HepG2 (cell line): ENCODE results near the gene MST1R. TPM values are rescaled to one million over a fixed set of nuclear protein-coding genes. Genes with fewer than 3 reads are reported as not detected.

Source experiments
- ATAC-seq: fragments of 200-7000 bp; cut with Tn5 transposase; 3 replicates; pipeline ENCODE4 v1.9.1; 2020; ENCODE audit warnings: mild to moderate bottlenecking, moderate library complexity
- BruUV-seq: library from RNA; stranded (reverse); fragments of 400-500 nt; replicated peaks from 2 replicates; lab custom pipeline; 2021; lab: Mats Ljungman, UMichigan
- CTCF ChIA-PET: fragments of 300-600 bp; formaldehyde crosslinking; extraction: SDS; loops from one replicate; lab custom pipeline; 2021; ENCODE audit warnings: low total read pairs, inconsistent platforms, low intra/inter-chr PET ratio; lab: Yijun Ruan, JAX
- POLR2A ChIA-PET: fragments of 350-600 bp; sonication (Branson Sonifier 250); formaldehyde crosslinking; loops from one replicate; lab custom pipeline; 2020; ENCODE audit warnings: antibody characterized with exemption, inconsistent platforms; lab: Yijun Ruan, JAX
- DNase-seq: peaks from one replicate; pipeline ENCODE4 v3.0.0-alpha.2; 2015; ENCODE audit warnings: low spot score
- FAIRE-seq: peaks from 3 replicates; lab custom pipeline; 2011; peaks lifted over from hg19 to GRCh38; lab: Jason Lieb, UNC
- H2AFZ ChIP-seq: one replicate; pipeline ENCODE4 v1.6.1; 2011; ENCODE audit warnings: low read length, inconsistent platforms
- H3K27ac ChIP-seq: fragments of 300-600 bp; 3 replicates; pipeline ENCODE4 v1.8.0; 2011; ENCODE audit warnings: mixed run types, mild to moderate bottlenecking, mixed read lengths, low read length, inconsistent platforms; ENCODE audit not compliant: insufficient read depth; ENCODE audit errors: extremely low read length
- H3K27me3 ChIP-seq, 2 experiments: fragments of 200-600 bp in 1 of 2; 2 replicates in 1 of 2; 3 replicates in 1 of 2; pipeline versions ENCODE4 v1.6.0 to v1.8.0; 2011; ENCODE audit warnings: low read length in 2 of 2, mild to moderate bottlenecking in 2 of 2, moderate library complexity in 2 of 2, inconsistent platforms in 1 of 2; ENCODE audit not compliant: insufficient read depth in 2 of 2, control insufficient read depth in 1 of 2
- H3K36me3 ChIP-seq, 2 experiments: fragments of 200-600 bp in 1 of 2; replicated peaks in 1 of 2; 2 replicates in 1 of 2; 3 replicates in 1 of 2; pipeline versions ENCODE4 v1.5.1 to v1.8.0; 2011; ENCODE audit warnings: low read length in 2 of 2, inconsistent platforms in 1 of 2; ENCODE audit not compliant: insufficient read depth in 2 of 2, control insufficient read depth in 1 of 2
- H3K4me1 ChIP-seq: 2 replicates; pipeline ENCODE4 v1.5.1; 2012; ENCODE audit warnings: low read length, inconsistent platforms; ENCODE audit not compliant: insufficient read depth
- H3K4me2 ChIP-seq: 2 replicates; pipeline ENCODE4 v1.6.0; 2011; ENCODE audit warnings: low read depth, low read length, inconsistent platforms
- H3K4me3 ChIP-seq, 3 experiments: fragments of 200-600 bp in 1 of 3; sonication (generic), shearing (Covaris generic) in 1 of 3; replicated peaks in 1 of 3; 2 replicates each; pipeline ENCODE4 v1.5.1; 2011 to 2016; ENCODE audit warnings: low read length in 3 of 3, inconsistent platforms in 2 of 3, low read depth in 2 of 3, mild to moderate bottlenecking in 2 of 3, control low read depth in 1 of 3, mixed read lengths in 1 of 3; ENCODE audit not compliant: insufficient read depth in 1 of 3
- H3K79me2 ChIP-seq: one replicate; pipeline ENCODE4 v1.6.1; 2011; ENCODE audit warnings: low read length, inconsistent platforms; ENCODE audit not compliant: insufficient read depth
- H3K9ac ChIP-seq: 2 replicates; pipeline ENCODE4 v1.6.0; 2011; ENCODE audit warnings: mild to moderate bottlenecking, low read depth, low read length, inconsistent platforms; ENCODE audit not compliant: insufficient read depth
- H3K9me3 ChIP-seq: 2 replicates; pipeline ENCODE4 v1.5.1; 2012; ENCODE audit warnings: mild to moderate bottlenecking, low read length
- H4K20me1 ChIP-seq: 2 replicates; pipeline ENCODE4 v1.6.0; 2011; ENCODE audit warnings: inconsistent platforms, mild to moderate bottlenecking, low read length, moderate library complexity; ENCODE audit not compliant: insufficient read depth
- NFYB ChIP-seq: sonication (generic); formaldehyde crosslinking; IDR thresholded peaks from 2 replicates; pipeline ENCODE4 v1.4.0; 2020; ENCODE audit warnings: missing genetic modification reagents
- NFYC ChIP-seq: IDR thresholded peaks from 2 replicates; pipeline ENCODE4 v1.6.1; 2016; ENCODE audit warnings: missing genetic modification reagents, missing compliant biosample characterization
- SSRP1 ChIP-seq: IDR thresholded peaks from 2 replicates; pipeline ENCODE4 v1.6.1; 2016; ENCODE audit warnings: control low read depth
- ZNF558 ChIP-seq: sonication (generic); formaldehyde crosslinking; IDR thresholded peaks from 2 replicates; pipeline ENCODE4 v1.9.0; 2022; ENCODE audit warnings: mild to moderate bottlenecking, missing genetic modification reagents, borderline replicate concordance
- WGBS: methylation state at CpG from one replicate; pipeline ENCODE4 v1.1.6; 2017; ENCODE audit warnings: low lambda C conversion rate; 5-methylcytosine and 5-hydroxymethylcytosine counted together
- in situ Hi-C: cut with HindIII; loops from 2 replicates; pipeline ENCODE4 v1.10.0; 2017; ENCODE audit warnings: low pct_unique_long_range_greater_than_20kb; ENCODE audit not compliant: extremely low pct_ligation_motif_present
- intact Hi-C: fragments of 100-400 bp; cut with micrococcal nuclease; formaldehyde crosslinking; loops from one replicate; pipeline ENCODE4 v1.10.0; 2022; ENCODE audit not compliant: unreplicated experiment
- polyA plus RNA-seq, 8 experiments: library from polyadenylated mRNA; depleted of rRNA in 3 of 8; stranded (reverse) in 7 of 8; unstranded in 1 of 8; fragments of >200 nt; fragmentation: Illumina TruSeq in 4 of 8; extraction: Trizol in 4 of 8; gene quantifications; 2 replicates each; pipeline versions ENCODE4 v1.2.1 to v1.2.3, GENCODE V29; 2011 to 2016; ENCODE audit warnings: low read depth in 4 of 8, missing spikeins in 1 of 8, mixed read lengths in 1 of 8; ENCODE audit not compliant: insufficient read depth in 1 of 8
- total RNA-seq, 5 experiments: library from RNA; depleted of rRNA; stranded (reverse); fragments of >200 nt; fragmentation: Illumina TruSeq; extraction: Trizol; gene quantifications; 2 replicates each; pipeline ENCODE4 v1.2.3, GENCODE V29; 2016; ENCODE audit warnings: low read depth in 1 of 5
- TF ChIP-seq, protein P1 (sequence below): sonication (generic); formaldehyde crosslinking; IDR thresholded peaks from 2 replicates; pipeline ENCODE4 v1.4.0; 2020; ENCODE audit warnings: mild to moderate bottlenecking, missing genetic modification reagents
- TF ChIP-seq, protein P2 (sequence below): sonication (generic); formaldehyde crosslinking; IDR thresholded peaks from 2 replicates; pipeline ENCODE4 v1.4.0; 2020; ENCODE audit warnings: missing genetic modification reagents, low read depth, mild to moderate bottlenecking, borderline replicate concordance
- TF ChIP-seq, protein P3 (sequence below): sonication (generic); formaldehyde crosslinking; conservative IDR thresholded peaks from 2 replicates; pipeline ENCODE4 v1.4.0; 2020; ENCODE audit warnings: missing genetic modification reagents
- TF ChIP-seq, protein P4 (sequence below): sonication (generic); formaldehyde crosslinking; IDR thresholded peaks from 2 replicates; pipeline ENCODE4 v1.4.0; 2020; ENCODE audit warnings: missing genetic modification reagents, borderline replicate concordance

Gene MST1R
- total and polyA plus RNA-seq, 2 of the 13 experiments (the other 11 are each of a cell fraction or from before 2014, with no cell fraction given): 0.11 to 0.77 TPM

DNA sequence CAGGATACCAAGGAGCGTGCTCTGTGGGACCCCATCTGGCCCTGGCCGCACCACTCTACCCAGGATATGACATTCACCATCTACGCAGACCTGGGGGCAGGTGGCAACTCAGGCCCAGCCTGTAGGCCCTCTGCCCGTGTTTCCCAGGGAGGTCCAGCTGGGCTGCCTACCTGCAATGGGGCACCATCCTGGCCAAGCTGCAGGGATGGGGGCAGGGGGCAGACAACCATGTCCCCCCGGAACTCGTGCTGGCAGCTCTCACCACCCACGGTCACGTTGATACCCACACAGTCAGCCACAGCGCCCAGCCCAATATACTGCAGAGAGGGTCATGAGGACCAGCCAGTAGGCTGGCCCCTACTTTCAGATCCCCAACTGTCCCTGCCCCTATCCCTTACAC is 7.9 kb downstream of the MST1R start:
- no peak overlapping the region for H3K27ac ChIP-seq
- CTCF ChIA-PET: no interaction called here
- H3K9ac ChIP-seq: no peak overlapping the region
- H3K4me1 ChIP-seq: peaks cover 18% of the 10 kb centered on the region
- no peak overlapping the region for H2AFZ ChIP-seq
- H4K20me1 ChIP-seq: no peaks in the 10 kb centered on the region
- intact Hi-C loops: no loop called here
- no peaks in the 10 kb centered on the region for H3K36me3 ChIP-seq
- no peaks in the 10 kb centered on the region for H3K79me2 ChIP-seq
- H3K27me3 ChIP-seq: peaks cover 1 to 3% of the 10 kb centered on the region in 2 experiments; a peak in 1 of 5 replicates
- H3K4me3 ChIP-seq: no peak overlapping the region
- no peak for ATAC-seq
- in situ Hi-C loops: no loop called here
- BruUV-seq: no TSS peak
- no peaks in the 10 kb centered on the region for H3K9me3 ChIP-seq
- no peak for TF ChIP-seq NFYB (CRISPR knock-in tag)
- TF ChIP-seq, protein P1, sequence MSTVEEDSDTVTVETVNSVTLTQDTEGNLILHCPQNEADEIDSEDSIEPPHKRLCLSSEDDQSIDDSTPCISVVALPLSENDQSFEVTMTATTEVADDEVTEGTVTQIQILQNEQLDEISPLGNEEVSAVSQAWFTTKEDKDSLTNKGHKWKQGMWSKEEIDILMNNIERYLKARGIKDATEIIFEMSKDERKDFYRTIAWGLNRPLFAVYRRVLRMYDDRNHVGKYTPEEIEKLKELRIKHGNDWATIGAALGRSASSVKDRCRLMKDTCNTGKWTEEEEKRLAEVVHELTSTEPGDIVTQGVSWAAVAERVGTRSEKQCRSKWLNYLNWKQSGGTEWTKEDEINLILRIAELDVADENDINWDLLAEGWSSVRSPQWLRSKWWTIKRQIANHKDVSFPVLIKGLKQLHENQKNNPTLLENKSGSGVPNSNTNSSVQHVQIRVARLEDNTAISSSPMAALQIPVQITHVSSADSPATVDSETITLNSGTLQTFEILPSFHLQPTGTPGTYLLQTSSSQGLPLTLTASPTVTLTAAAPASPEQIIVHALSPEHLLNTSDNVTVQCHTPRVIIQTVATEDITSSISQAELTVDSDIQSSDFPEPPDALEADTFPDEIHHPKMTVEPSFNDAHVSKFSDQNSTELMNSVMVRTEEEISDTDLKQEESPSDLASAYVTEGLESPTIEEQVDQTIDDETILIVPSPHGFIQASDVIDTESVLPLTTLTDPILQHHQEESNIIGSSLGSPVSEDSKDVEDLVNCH (CRISPR knock-in tag): no peak
- TF ChIP-seq, protein P2, sequence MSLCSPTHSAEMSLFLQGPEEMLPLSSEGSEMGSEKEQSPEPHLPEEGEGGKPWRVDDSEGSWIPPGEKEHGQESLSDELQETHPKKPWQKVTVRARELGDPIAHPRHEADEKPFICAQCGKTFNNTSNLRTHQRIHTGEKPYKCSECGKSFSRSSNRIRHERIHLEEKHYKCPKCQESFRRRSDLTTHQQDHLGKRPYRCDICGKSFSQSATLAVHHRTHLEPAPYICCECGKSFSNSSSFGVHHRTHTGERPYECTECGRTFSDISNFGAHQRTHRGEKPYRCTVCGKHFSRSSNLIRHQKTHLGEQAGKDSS (CRISPR knock-in tag): no peak
- TF ChIP-seq, protein P3, sequence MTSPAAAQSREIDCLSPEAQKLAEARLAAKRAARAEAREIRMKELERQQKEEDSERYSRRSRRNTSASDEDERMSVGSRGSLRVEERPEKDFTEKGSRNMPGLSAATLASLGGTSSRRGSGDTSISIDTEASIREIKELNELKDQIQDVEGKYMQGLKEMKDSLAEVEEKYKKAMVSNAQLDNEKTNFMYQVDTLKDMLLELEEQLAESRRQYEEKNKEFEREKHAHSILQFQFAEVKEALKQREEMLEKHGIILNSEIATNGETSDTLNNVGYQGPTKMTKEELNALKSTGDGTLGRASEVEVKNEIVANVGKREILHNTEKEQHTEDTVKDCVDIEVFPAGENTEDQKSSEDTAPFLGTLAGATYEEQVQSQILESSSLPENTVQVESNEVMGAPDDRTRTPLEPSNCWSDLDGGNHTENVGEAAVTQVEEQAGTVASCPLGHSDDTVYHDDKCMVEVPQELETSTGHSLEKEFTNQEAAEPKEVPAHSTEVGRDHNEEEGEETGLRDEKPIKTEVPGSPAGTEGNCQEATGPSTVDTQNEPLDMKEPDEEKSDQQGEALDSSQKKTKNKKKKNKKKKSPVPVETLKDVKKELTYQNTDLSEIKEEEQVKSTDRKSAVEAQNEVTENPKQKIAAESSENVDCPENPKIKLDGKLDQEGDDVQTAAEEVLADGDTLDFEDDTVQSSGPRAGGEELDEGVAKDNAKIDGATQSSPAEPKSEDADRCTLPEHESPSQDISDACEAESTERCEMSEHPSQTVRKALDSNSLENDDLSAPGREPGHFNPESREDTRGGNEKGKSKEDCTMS (CRISPR knock-in tag): no peak
- no peak for TF ChIP-seq ZNF558
- TF ChIP-seq NFYC (CRISPR knock-in tag): no peak
- no peak for TF ChIP-seq SSRP1 (CRISPR knock-in tag)
- TF ChIP-seq, protein P4, sequence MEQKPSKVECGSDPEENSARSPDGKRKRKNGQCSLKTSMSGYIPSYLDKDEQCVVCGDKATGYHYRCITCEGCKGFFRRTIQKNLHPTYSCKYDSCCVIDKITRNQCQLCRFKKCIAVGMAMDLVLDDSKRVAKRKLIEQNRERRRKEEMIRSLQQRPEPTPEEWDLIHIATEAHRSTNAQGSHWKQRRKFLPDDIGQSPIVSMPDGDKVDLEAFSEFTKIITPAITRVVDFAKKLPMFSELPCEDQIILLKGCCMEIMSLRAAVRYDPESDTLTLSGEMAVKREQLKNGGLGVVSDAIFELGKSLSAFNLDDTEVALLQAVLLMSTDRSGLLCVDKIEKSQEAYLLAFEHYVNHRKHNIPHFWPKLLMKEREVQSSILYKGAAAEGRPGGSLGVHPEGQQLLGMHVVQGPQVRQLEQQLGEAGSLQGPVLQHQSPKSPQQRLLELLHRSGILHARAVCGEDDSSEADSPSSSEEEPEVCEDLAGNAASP (CRISPR knock-in tag): no peak
- DNase-seq: no peak
- POLR2A ChIA-PET: no interaction called here
- no peak overlapping the region for H3K4me2 ChIP-seq
- no peak for FAIRE-seq
- WGBS: 56% methylated on average over 7 of the region's 9 CpGs
